HL-60 (cell line): ENCODE data around the gene OPN5.
"Not testable (repeated sequence)": the region's sequence is repeated elsewhere in the genome, so short reads cannot be mapped to it uniquely, and the experiment has no call there.

Experiments
- DNase-seq, 2 experiments: peaks; one replicate each; pipeline ENCODE4 v3.0.0-alpha.2; 2010 to 2020; ENCODE audit warnings: low read depth in 1 of 2, low spot score in 1 of 2
- H3K27ac ChIP-seq: fragments of 250-450 bp; sonication (Bioruptor Pico); replicated peaks from 2 replicates; pipeline ENCODE4 v1.5.1; 2020; ENCODE audit warnings: mild to moderate bottlenecking, moderate library complexity
- H3K27me3 ChIP-seq: fragments of 250-450 bp; sonication (Bioruptor Pico); 2 replicates; pipeline ENCODE4 v1.5.1; 2021; ENCODE audit warnings: mild to moderate bottlenecking, moderate library complexity; ENCODE audit not compliant: insufficient read depth, poor library complexity, severe bottlenecking
- H3K4me3 ChIP-seq: replicated peaks from 2 replicates; pipeline ENCODE4 v1.5.1; 2011; ENCODE audit warnings: mild to moderate bottlenecking, control low read depth, low read length; ENCODE audit not compliant: insufficient read depth
- GABPA ChIP-seq: IDR thresholded peaks from 2 replicates; pipeline ENCODE4 v1.6.1; 2012; ENCODE audit warnings: low read depth
- POLR2AphosphoS5 ChIP-seq: IDR thresholded peaks from 2 replicates; pipeline ENCODE4 v1.6.1; 2012; ENCODE audit warnings: low read depth
- REST ChIP-seq: IDR thresholded peaks from 2 replicates; pipeline ENCODE4 v1.6.1; 2012; ENCODE audit warnings: low read depth; ENCODE audit not compliant: insufficient replicate concordance
- SPI1 ChIP-seq: IDR thresholded peaks from 2 replicates; pipeline ENCODE4 v1.6.1; 2012; ENCODE audit warnings: low read depth, mild to moderate bottlenecking, borderline replicate concordance
- TF ChIP-seq, protein P1 (sequence below): IDR thresholded peaks from one replicate; pipeline ENCODE4 v1.5.1; 2011; ENCODE audit warnings: low read length, control low read depth, inconsistent platforms; ENCODE audit not compliant: insufficient read depth

Gene OPN5

GRCh38 chr6:47743744-47744143 is 38.1 kb upstream of the OPN5 start:
- no peak for DNase-seq
- no peak overlapping the region for H3K27ac ChIP-seq
- TF ChIP-seq SPI1 = no peak
- TF ChIP-seq, protein P1, sequence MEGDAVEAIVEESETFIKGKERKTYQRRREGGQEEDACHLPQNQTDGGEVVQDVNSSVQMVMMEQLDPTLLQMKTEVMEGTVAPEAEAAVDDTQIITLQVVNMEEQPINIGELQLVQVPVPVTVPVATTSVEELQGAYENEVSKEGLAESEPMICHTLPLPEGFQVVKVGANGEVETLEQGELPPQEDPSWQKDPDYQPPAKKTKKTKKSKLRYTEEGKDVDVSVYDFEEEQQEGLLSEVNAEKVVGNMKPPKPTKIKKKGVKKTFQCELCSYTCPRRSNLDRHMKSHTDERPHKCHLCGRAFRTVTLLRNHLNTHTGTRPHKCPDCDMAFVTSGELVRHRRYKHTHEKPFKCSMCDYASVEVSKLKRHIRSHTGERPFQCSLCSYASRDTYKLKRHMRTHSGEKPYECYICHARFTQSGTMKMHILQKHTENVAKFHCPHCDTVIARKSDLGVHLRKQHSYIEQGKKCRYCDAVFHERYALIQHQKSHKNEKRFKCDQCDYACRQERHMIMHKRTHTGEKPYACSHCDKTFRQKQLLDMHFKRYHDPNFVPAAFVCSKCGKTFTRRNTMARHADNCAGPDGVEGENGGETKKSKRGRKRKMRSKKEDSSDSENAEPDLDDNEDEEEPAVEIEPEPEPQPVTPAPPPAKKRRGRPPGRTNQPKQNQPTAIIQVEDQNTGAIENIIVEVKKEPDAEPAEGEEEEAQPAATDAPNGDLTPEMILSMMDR = no peak
- TF ChIP-seq POLR2AphosphoS5 = no peak
- no peak overlapping the region for H3K4me3 ChIP-seq
- no peaks in the 10 kb centered on the region for H3K27me3 ChIP-seq

DNA sequence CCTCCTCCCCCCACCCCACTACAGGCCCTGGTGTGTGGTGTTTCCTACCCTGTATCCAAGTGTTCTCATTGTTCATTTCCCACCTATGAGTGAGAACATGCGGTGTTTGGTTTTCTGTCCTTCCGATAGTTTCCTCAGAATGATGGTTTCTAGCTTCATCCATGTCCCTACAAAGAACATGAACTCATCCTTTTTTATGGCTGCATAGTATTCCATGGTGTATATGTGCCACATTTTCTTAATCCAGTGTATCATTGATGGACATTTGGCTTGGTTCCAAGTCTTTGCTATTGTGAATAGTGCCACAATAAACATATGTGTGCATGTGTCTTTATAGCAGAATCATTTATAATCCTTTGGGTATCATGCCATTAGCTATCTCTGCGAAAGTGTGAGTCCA is 36.6 kb upstream of the OPN5 start:
- not testable (repeated sequence) for H3K27me3 ChIP-seq, DNase-seq, H3K27ac ChIP-seq, H3K4me3 ChIP-seq

DNA sequence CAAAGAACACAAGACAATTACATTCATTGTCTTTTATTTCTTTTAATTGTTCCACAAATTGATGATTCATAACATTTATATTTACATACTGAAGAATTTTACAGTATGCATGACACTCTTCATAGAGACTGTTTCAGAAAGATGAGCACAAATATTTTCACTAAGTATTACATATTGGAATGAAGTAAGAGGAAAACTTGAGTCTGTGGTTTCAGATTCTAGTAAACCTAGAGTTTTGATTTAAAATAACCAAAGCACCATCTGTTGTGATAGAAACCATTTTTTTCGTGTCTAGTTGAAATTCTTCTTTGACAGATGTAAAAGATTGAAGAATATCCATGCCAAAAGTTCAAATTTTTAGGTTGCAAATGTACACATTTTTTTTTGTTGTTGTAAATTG is 32.1 kb upstream of the OPN5 start:
- no peak for DNase-seq
- TF ChIP-seq SPI1 = no peak
- TF ChIP-seq, protein P1 = no peak
- TF ChIP-seq GABPA = no peak
- no peak for TF ChIP-seq REST
- TF ChIP-seq POLR2AphosphoS5 = no peak
- H3K4me3 ChIP-seq = no peak overlapping the region
- H3K27ac ChIP-seq = no peak overlapping the region
- H3K27me3 ChIP-seq = no peaks in the 10 kb centered on the region

DNA sequence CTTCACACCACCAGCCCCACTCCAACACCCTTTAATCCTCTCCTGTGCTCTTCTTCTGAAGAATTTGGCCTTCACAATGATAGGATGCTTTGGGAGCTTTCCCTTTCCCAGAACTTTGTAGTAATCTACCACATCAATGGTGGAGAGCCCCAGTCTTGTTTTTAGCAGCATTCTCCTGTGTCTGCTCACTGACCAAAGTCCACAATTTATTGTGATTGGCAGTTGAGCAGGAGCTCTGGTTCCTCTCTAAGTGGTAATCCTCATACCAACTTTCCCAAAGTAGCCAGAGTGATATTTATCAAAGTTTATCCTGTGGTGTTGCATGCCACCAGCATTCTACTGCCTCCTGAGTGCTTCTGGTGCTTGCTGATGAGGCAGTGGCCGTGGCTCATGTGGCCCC is 29.0 kb upstream of the OPN5 start:
- H3K27me3 ChIP-seq = no peaks in the 10 kb centered on the region
- TF ChIP-seq REST = no peak
- TF ChIP-seq, protein P1 = no peak
- no peak for TF ChIP-seq GABPA
- no peak for TF ChIP-seq POLR2AphosphoS5
- no peak for TF ChIP-seq SPI1

More for the DNA sequence above, 29.0 kb upstream of the OPN5 start:
- Histone ChIP-seq H3K4me3 (no peak overlapping the region), H3K27ac (no peak overlapping the region)
- DNase-seq = no peak
